ENCODE data around the gene KIF13A. TPM values are rescaled to one million over a fixed set of nuclear protein-coding genes. Genes with fewer than 3 reads are reported as not detected.

Gene KIF13A
- total and polyA plus RNA-seq, 10 of the 15 experiments (the other 5 are each of a cell fraction or from before 2014, with no cell fraction given) = 0.02 to 0.26 (median 0.13) TPM; not detected in 2

GRCh38 chr6:17878734-17879133, 108.7 kb downstream of the KIF13A start (continued):
- no peak for TF ChIP-seq ASH2L (IDR thresholded peaks at IDR 0.05; ENCODE audit: borderline replicate concordance, low read depth)
- TF ChIP-seq DPF2 (IDR thresholded peaks at IDR 0.05) = no peak
- TF ChIP-seq SIX5 (IDR thresholded peaks at IDR 0.05; ENCODE audit: low read depth, low read length, severe bottlenecking) = no peak
- no peak for TF ChIP-seq SMARCA5 (IDR thresholded peaks at IDR 0.05)
- no peak for TF ChIP-seq CHD4 (IDR thresholded peaks at IDR 0.05)
- TF ChIP-seq BMI1 (IDR thresholded peaks at IDR 0.05; ENCODE audit: borderline replicate concordance) = no peak
- no peak for TF ChIP-seq IKZF1 (conservative IDR thresholded peaks at IDR 0.05)

GRCh38 chr6:17877895-17878440, 109.5 kb downstream of the KIF13A start:
- no peak for FAIRE-seq
- in situ Hi-C loops (cut with MboI) (no loop called here), intact Hi-C loops (cut with micrococcal nuclease; ENCODE audit: unreplicated experiment) (no loop called here)
- BruUV-seq (replicated peaks) = no TSS peak
- Histone ChIP-seq H2AFZ (ENCODE audit: control insufficient read depth, low read depth, low read length) (no peak overlapping the region), H3K4me1 (ENCODE audit: control insufficient read depth, insufficient read depth, low read length) (no peaks in the 10 kb centered on the region), H3K27me3 (replicated peaks in 1 of 2; ENCODE audit: control insufficient read depth in 2 of 2, insufficient read depth in 2 of 2, low read length in 1 of 2) (no peaks in the 10 kb centered on the region; a peak in 1 of 4 replicates), H3K9me3 (replicated peaks; ENCODE audit: control insufficient read depth, insufficient read depth, low read length) (no peaks in the 10 kb centered on the region; the same call in 2 of the 3 replicates), H3K27ac (ENCODE audit: control insufficient read depth, insufficient read depth) (no peak overlapping the region), H3K4me2 (ENCODE audit: control insufficient read depth, insufficient read depth) (no peak overlapping the region), H3K36me3 (ENCODE audit: control insufficient read depth in 2 of 2, insufficient read depth in 2 of 2, low read length in 1 of 2) (no peaks in the 10 kb centered on the region), H3K9ac (ENCODE audit: control insufficient read depth, insufficient read depth, low read length) (no peak overlapping the region), H3K4me3 (no peak overlapping the region), H3K79me2 (ENCODE audit: control insufficient read depth, insufficient read depth, low read length) (no peaks in the 10 kb centered on the region), H4K20me1 (ENCODE audit: control insufficient read depth, insufficient read depth) (no peaks in the 10 kb centered on the region)
- ChIA-PET SMC1A (ENCODE audit: uncharacterized antibody, unreplicated experiment) (no interaction called here), CTCF (no interaction called here), POLR2A (no interaction called here), RAD21 (ENCODE audit: unreplicated experiment) (no interaction called here)
- no peak for DNase-seq (ENCODE audit: low read depth, low spot score)
- WGBS (ENCODE audit: insufficient coverage, insufficient replicate concordance, low lambda C conversion rate, missing lambda C conversion rate) = 51% methylated on average over 3 of the region's 3 CpGs
- TF ChIP-seq, protein P1, sequence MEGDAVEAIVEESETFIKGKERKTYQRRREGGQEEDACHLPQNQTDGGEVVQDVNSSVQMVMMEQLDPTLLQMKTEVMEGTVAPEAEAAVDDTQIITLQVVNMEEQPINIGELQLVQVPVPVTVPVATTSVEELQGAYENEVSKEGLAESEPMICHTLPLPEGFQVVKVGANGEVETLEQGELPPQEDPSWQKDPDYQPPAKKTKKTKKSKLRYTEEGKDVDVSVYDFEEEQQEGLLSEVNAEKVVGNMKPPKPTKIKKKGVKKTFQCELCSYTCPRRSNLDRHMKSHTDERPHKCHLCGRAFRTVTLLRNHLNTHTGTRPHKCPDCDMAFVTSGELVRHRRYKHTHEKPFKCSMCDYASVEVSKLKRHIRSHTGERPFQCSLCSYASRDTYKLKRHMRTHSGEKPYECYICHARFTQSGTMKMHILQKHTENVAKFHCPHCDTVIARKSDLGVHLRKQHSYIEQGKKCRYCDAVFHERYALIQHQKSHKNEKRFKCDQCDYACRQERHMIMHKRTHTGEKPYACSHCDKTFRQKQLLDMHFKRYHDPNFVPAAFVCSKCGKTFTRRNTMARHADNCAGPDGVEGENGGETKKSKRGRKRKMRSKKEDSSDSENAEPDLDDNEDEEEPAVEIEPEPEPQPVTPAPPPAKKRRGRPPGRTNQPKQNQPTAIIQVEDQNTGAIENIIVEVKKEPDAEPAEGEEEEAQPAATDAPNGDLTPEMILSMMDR (IDR thresholded peaks at IDR 0.05 in 2 of 3, conservative IDR thresholded peaks at IDR 0.05 in 1 of 3; ENCODE audit: control insufficient read depth in 2 of 3, extremely low read depth in 1 of 3, insufficient read depth in 1 of 3, low read depth in 3 of 3, low read length in 3 of 3) = no peak
- TF ChIP-seq SMAD5 (IDR thresholded peaks at IDR 0.05; ENCODE audit: low read depth) (no peak), WRNIP1 (IDR thresholded peaks at IDR 0.05; ENCODE audit: borderline replicate concordance, low read depth, low read length) (no peak), PML (IDR thresholded peaks at IDR 0.05; ENCODE audit: low read length) (no peak), HCFC1 (IDR thresholded peaks at IDR 0.05; ENCODE audit: low read length) (no peak), CHD4 (IDR thresholded peaks at IDR 0.05) (no peak), MEF2A (IDR thresholded peaks at IDR 0.05; ENCODE audit: insufficient read depth, low read depth, low read length) (no peak), RFX5 (IDR thresholded peaks at IDR 0.05; ENCODE audit: low read depth, low read length) (no peak), FOXK2 (IDR thresholded peaks at IDR 0.05) (no peak)
- ATAC-seq = no peak

All from GM12878 (cell line).